CD14-positive monocyte (primary cell): ENCODE results near the gene COL15A1. TPM values are rescaled to one million over a fixed set of nuclear protein-coding genes. Genes with fewer than 3 reads are reported as not detected.
A peak's percentile ranks its signal among the peaks of the same experiment; 100 is the strongest.

Experiments
- DNase-seq, 3 donors: peaks; one replicate each; pipeline ENCODE4 v3.0.0-alpha.2; 2011 to 2022
- H2AFZ ChIP-seq: 2 replicates; pipeline ENCODE4 v1.6.0; 2012; ENCODE audit warnings: mild to moderate bottlenecking, low read depth, low read length, inconsistent platforms; ENCODE audit not compliant: insufficient read depth, poor library complexity, severe bottlenecking
- H3K27ac ChIP-seq, 2 donors: 1 replicate in 1 of 2; 2 replicates in 1 of 2; pipeline ENCODE4 v1.5.1; 2012 to 2013; ENCODE audit warnings: low read length in 2 of 2, control low read depth in 1 of 2, inconsistent platforms in 1 of 2, low read depth in 1 of 2, mild to moderate bottlenecking in 1 of 2
- H3K27me3 ChIP-seq, 2 donors: one replicate each; pipeline versions ENCODE4 v1.6.0 to v1.6.1; 2011 to 2013; ENCODE audit warnings: low read length in 2 of 2; ENCODE audit not compliant: control insufficient read depth in 2 of 2, insufficient read depth in 2 of 2
- H3K36me3 ChIP-seq, 2 donors: replicated peaks in 1 of 2; 1 replicate in 1 of 2; 2 replicates in 1 of 2; pipeline versions ENCODE4 v1.5.1 to v1.6.1; 2012 to 2013; ENCODE audit warnings: low read length in 2 of 2, control low read depth in 1 of 2, inconsistent platforms in 1 of 2, mild to moderate bottlenecking in 1 of 2; ENCODE audit not compliant: insufficient read depth in 2 of 2, control insufficient read depth in 1 of 2
- H3K4me1 ChIP-seq, 2 donors: 1 replicate in 1 of 2; 2 replicates in 1 of 2; pipeline versions ENCODE4 v1.5.1 to v1.6.1; 2012 to 2013; ENCODE audit warnings: low read length in 2 of 2, control low read depth in 1 of 2, inconsistent platforms in 1 of 2, mild to moderate bottlenecking in 1 of 2, moderate library complexity in 1 of 2; ENCODE audit not compliant: insufficient read depth in 2 of 2, control insufficient read depth in 1 of 2
- H3K4me2 ChIP-seq: replicated peaks from 2 replicates; pipeline ENCODE3; 2012; ENCODE audit warnings: low read length, moderate library complexity, mild to moderate bottlenecking; ENCODE audit not compliant: poor library complexity, severe bottlenecking; ENCODE audit errors: extremely low read depth
- H3K4me3 ChIP-seq, 3 experiments: fragments of 200-600 bp in 1 of 3; sonication (generic) in 1 of 3; replicated peaks in 1 of 3; 1 replicate in 2 of 3; 2 replicates in 1 of 3; pipeline ENCODE4 v1.5.1; 2011 to 2013; ENCODE audit warnings: low read length in 3 of 3, mild to moderate bottlenecking in 3 of 3, control low read depth in 2 of 3, low read depth in 2 of 3, inconsistent platforms in 1 of 3, moderate library complexity in 1 of 3
- H3K79me2 ChIP-seq: 2 replicates; pipeline ENCODE4 v1.6.0; 2012; ENCODE audit warnings: mild to moderate bottlenecking, control low read depth, inconsistent platforms, low read length, moderate library complexity; ENCODE audit not compliant: insufficient read depth
- H3K9ac ChIP-seq: 2 replicates; pipeline ENCODE4 v1.6.0; 2017; ENCODE audit warnings: low read length, mild to moderate bottlenecking; ENCODE audit not compliant: insufficient read depth, poor library complexity, severe bottlenecking
- H3K9me3 ChIP-seq, 2 donors: replicated peaks in 1 of 2; 1 replicate in 1 of 2; 2 replicates in 1 of 2; pipeline versions ENCODE4 v1.5.1 to v1.6.1; 2012 to 2013; ENCODE audit warnings: low read length in 2 of 2, control low read depth in 1 of 2; ENCODE audit not compliant: control insufficient read depth in 1 of 2, insufficient read depth in 1 of 2
- H4K20me1 ChIP-seq: 2 replicates; pipeline ENCODE4 v1.6.0; 2012; ENCODE audit warnings: mild to moderate bottlenecking, low read length, control low read depth, moderate library complexity; ENCODE audit not compliant: insufficient read depth
- H3K27ac Mint-ChIP-seq, 7 donors: one replicate each; pipeline ENCODE4 v1.8.0; 2020; ENCODE audit warnings: mild to moderate bottlenecking in 7 of 7, mixed read lengths in 7 of 7, moderate library complexity in 6 of 7, inconsistent platforms in 2 of 7
- H3K27me3 Mint-ChIP-seq, 3 donors: one replicate each; pipeline ENCODE4 v1.8.0; 2021 to 2022; ENCODE audit warnings: low read depth in 3 of 3, mild to moderate bottlenecking in 3 of 3, mixed read lengths in 3 of 3, moderate library complexity in 3 of 3, inconsistent platforms in 1 of 3
- H3K36me3 Mint-ChIP-seq, 2 donors: one replicate each; pipeline ENCODE4 v1.8.0; 2020; ENCODE audit warnings: mixed read lengths in 2 of 2, inconsistent platforms in 1 of 2, mild to moderate bottlenecking in 1 of 2
- H3K4me1 Mint-ChIP-seq: one replicate; pipeline ENCODE4 v1.8.0; 2020; ENCODE audit warnings: mild to moderate bottlenecking, mixed read lengths
- H3K4me3 Mint-ChIP-seq, 2 donors: one replicate each; pipeline ENCODE4 v1.8.0; 2020; ENCODE audit warnings: mild to moderate bottlenecking in 2 of 2, mixed read lengths in 2 of 2, moderate library complexity in 1 of 2
- H3K9me3 Mint-ChIP-seq, 7 donors: one replicate each; pipeline ENCODE4 v1.8.0; 2020 to 2022; ENCODE audit warnings: mixed read lengths in 7 of 7, mild to moderate bottlenecking in 6 of 7, moderate library complexity in 6 of 7, inconsistent platforms in 2 of 7
- WGBS: methylation state at CpG from one replicate; pipeline ENCODE4 v1.1.5; 2013; ENCODE audit warnings: missing lambda C conversion rate; ENCODE audit not compliant: insufficient coverage; 5-methylcytosine and 5-hydroxymethylcytosine counted together
- intact Hi-C, 2 donors: fragments of 100-400 bp; cut with micrococcal nuclease; formaldehyde crosslinking; loops; one replicate each; pipeline versions ENCODE4 v1.15.0 to v1.15.1; 2023
- polyA plus RNA-seq, 3 donors: library from polyadenylated mRNA; depleted of rRNA in 1 of 3; unstranded in 2 of 3; stranded (reverse) in 1 of 3; fragments of 300-500 nt in 2 of 3; fragments of >200 nt in 1 of 3; fragmentation: Illumina TruSeq in 2 of 3; gene quantifications; 1 replicate in 2 of 3; 2 replicates in 1 of 3; pipeline ENCODE4 v1.2.3, GENCODE V29; 2012 to 2021
- TF ChIP-seq, protein P1 (sequence below): fragments of 200-600 bp; IDR thresholded peaks from one replicate; pipeline ENCODE4 v1.8.0; 2022; ENCODE audit warnings: antibody characterized with exemption, mild to moderate bottlenecking

Gene COL15A1
- polyA plus RNA-seq, 3 donors = 0.03 to 0.14 (median 0.11) TPM

DNA sequence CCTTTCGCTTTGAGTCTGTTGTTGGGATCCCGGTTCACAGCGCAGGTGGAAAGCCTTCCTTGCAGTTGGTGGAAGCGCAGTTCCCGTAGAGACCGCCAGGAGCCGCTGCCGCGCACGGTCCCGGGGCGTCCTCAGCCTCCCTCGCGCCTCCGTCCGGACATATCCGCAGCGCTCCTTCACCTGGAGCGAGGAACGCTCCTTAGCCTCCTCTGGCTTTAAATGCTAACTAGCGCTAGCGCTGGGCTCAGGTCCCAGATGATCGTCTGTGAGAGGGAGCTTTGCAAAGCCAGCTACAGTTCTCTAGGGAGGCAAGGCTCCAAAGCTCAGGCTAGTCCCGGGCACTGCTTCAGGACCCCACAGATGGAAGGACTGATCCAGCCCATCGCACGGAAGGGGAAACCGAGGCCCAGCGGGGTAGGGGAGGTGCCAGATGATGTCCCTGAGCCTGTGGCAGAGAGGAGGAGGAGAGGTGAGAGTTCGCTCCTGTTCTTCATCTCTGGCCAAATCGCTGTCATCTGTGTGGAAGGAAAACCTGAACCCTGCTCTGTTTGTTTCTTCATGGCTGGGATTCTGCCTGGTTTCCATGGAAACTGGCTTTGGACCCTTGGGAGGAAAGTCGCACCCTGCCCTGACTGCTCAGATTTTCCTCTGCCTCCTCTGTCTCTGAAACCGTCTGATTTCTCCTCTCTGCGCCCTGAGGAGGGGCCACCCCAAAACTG is 31.4 kb downstream of the COL15A1 start:
- peaks cover 9% of the 10 kb centered on the region for H3K4me1 Mint-ChIP-seq
- Histone ChIP-seq H3K79me2 (no peaks in the 10 kb centered on the region), H3K36me3 (no peaks in the 10 kb centered on the region), H3K4me3 (no peak overlapping the region), H3K9me3 (no peaks in the 10 kb centered on the region), H4K20me1 (no peaks in the 10 kb centered on the region), H3K27ac (no peak overlapping the region), H3K27me3 (peaks cover 5 to 16% of the 10 kb centered on the region in 2 donors), H3K4me1 (peaks cover 4 to 6% of the 10 kb centered on the region in 2 donors), H3K4me2 (peak overlapping the region; percentile 8), H2AFZ (peak overlapping the region; percentile 18), H3K9ac (no peak overlapping the region)
- intact Hi-C loops = loop anchor here (1.0 to 10.0 kb wide), 4 partner anchors 24 to 167 kb away; no protein-coding TSS in a partner anchor
- TF ChIP-seq, protein P1, sequence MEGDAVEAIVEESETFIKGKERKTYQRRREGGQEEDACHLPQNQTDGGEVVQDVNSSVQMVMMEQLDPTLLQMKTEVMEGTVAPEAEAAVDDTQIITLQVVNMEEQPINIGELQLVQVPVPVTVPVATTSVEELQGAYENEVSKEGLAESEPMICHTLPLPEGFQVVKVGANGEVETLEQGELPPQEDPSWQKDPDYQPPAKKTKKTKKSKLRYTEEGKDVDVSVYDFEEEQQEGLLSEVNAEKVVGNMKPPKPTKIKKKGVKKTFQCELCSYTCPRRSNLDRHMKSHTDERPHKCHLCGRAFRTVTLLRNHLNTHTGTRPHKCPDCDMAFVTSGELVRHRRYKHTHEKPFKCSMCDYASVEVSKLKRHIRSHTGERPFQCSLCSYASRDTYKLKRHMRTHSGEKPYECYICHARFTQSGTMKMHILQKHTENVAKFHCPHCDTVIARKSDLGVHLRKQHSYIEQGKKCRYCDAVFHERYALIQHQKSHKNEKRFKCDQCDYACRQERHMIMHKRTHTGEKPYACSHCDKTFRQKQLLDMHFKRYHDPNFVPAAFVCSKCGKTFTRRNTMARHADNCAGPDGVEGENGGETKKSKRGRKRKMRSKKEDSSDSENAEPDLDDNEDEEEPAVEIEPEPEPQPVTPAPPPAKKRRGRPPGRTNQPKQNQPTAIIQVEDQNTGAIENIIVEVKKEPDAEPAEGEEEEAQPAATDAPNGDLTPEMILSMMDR = peak; percentile 98
- peak overlapping the region in 2 of 7 donors; percentile 12 to 35 for H3K27ac Mint-ChIP-seq
- peak overlapping the region in 1 of 2 donors; percentile 80 for H3K4me3 Mint-ChIP-seq
- WGBS = 8% methylated on average over 28 of the region's 33 CpGs
- peak; percentile 53 to 63 (median 60) for DNase-seq
- H3K9me3 Mint-ChIP-seq = peaks cover 0 to 1% (median 0%) of the 10 kb centered on the region in 7 donors
- H3K36me3 Mint-ChIP-seq = no peaks in the 10 kb centered on the region
- H3K27me3 Mint-ChIP-seq = peaks cover 17 to 43% (median 30%) of the 10 kb centered on the region in 3 donors

DNA sequence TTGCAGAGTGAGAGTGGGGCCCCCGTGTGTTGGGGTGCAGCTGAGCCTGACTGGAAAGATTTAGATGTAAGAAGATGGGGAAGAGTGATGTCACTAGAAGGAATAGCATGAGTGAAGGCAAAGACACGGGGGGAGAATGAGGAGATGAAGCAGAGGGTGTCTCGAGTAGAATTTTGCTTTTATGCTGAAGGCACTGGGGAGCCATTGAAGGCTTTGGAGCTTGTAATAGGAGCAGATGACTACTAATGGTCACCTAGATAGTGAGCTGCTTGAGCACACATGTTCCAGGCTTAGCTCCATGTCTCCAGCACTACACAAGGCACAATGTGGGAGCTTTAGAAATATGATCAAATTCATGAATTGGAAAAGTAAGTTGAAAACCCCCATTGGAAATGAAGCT is 32.1 kb downstream of the COL15A1 start:
- no peak overlapping the region for H3K9ac ChIP-seq

More for the DNA sequence above, 32.1 kb downstream of the COL15A1 start:
- no peak overlapping the region for H3K4me2 ChIP-seq
- no peak for DNase-seq
- H3K36me3 Mint-ChIP-seq = no peaks in the 10 kb centered on the region
- H3K4me3 ChIP-seq = no peak overlapping the region
- peaks cover 9% of the 10 kb centered on the region for H3K4me1 Mint-ChIP-seq
- no peak overlapping the region for H2AFZ ChIP-seq
- H3K9me3 ChIP-seq = no peaks in the 10 kb centered on the region
- TF ChIP-seq, protein P1 = no peak
- peaks cover 5 to 16% of the 10 kb centered on the region in 2 donors for H3K27me3 ChIP-seq
- H3K36me3 ChIP-seq = no peaks in the 10 kb centered on the region
- H3K27ac ChIP-seq = no peak overlapping the region
- intact Hi-C loops = loop anchor here in 1 of 2 donors (1.0 to 10.0 kb wide), 3 partner anchors 23 to 164 kb away; no protein-coding TSS in a partner anchor
- peaks cover 4 to 6% of the 10 kb centered on the region in 2 donors for H3K4me1 ChIP-seq
- peaks cover 17 to 43% (median 30%) of the 10 kb centered on the region in 3 donors for H3K27me3 Mint-ChIP-seq
- peaks cover 0 to 1% (median 0%) of the 10 kb centered on the region in 7 donors for H3K9me3 Mint-ChIP-seq
- H4K20me1 ChIP-seq = no peaks in the 10 kb centered on the region
- H3K79me2 ChIP-seq = no peaks in the 10 kb centered on the region
- peak overlapping the region in 1 of 2 donors; percentile 80 for H3K4me3 Mint-ChIP-seq
- 90% methylated on average over 3 of the region's 3 CpGs for WGBS
- H3K27ac Mint-ChIP-seq = no peak overlapping the region
